OCI-LY1 (cell line): Measurements from ENCODE around the gene CD83.

Experiments used
- EZH2 ChIP-seq: fragments of 200-600 bp; sonication (generic), shearing (Covaris generic); IDR thresholded peaks from 2 replicates; pipeline ENCODE4 v1.8.0; 2017; ENCODE audit warnings: borderline replicate concordance, mixed run types, mild to moderate bottlenecking, antibody characterized with exemption, low read length, moderate library complexity, mixed read lengths
- TF ChIP-seq, protein P1 (sequence below): fragments of 200-600 bp; sonication (generic), shearing (Covaris generic); IDR thresholded peaks from 2 replicates; pipeline ENCODE4 v1.5.1; 2017; ENCODE audit warnings: mild to moderate bottlenecking, antibody characterized with exemption, low read length, moderate library complexity, mixed read lengths

DNA sequence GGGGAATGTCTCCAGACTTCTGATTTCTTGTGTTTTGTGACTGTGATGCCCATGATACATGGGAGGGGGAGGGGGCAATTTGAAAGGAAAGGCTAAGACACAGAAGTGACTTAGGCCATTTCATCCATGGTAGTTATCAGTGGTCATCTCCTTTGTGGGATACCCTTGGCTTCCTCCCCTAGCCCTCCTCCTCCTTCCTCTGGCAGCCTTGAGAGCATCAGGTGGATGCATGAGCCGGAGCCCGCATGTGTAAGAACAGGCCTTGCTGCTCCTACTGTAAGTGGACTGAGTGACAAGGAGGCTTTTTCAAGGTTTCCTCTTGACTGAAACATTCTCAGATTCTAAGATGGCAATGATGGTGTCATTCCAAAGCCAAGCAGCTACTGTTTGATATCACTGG, 874 bp downstream of the CD83 start:
- no peak for TF ChIP-seq EZH2
- TF ChIP-seq, protein P1, sequence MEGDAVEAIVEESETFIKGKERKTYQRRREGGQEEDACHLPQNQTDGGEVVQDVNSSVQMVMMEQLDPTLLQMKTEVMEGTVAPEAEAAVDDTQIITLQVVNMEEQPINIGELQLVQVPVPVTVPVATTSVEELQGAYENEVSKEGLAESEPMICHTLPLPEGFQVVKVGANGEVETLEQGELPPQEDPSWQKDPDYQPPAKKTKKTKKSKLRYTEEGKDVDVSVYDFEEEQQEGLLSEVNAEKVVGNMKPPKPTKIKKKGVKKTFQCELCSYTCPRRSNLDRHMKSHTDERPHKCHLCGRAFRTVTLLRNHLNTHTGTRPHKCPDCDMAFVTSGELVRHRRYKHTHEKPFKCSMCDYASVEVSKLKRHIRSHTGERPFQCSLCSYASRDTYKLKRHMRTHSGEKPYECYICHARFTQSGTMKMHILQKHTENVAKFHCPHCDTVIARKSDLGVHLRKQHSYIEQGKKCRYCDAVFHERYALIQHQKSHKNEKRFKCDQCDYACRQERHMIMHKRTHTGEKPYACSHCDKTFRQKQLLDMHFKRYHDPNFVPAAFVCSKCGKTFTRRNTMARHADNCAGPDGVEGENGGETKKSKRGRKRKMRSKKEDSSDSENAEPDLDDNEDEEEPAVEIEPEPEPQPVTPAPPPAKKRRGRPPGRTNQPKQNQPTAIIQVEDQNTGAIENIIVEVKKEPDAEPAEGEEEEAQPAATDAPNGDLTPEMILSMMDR = no peak
